GM23248 (cell line): ENCODE measurements around the gene KAZN. TPM values are rescaled to one million over a fixed set of nuclear protein-coding genes. Genes with fewer than 3 reads are reported as not detected.

ENCODE experiments used
- DNase-seq: peaks from one replicate; pipeline ENCODE4 v3.0.0-alpha.2; 2015
- H2AFZ ChIP-seq: fragments of 200-600 bp; sonication (generic); 2 replicates; pipeline ENCODE4 v1.6.1; 2016; ENCODE audit warnings: antibody characterized with exemption
- H3F3A ChIP-seq: fragments of 200-600 bp; sonication (generic); 2 replicates; pipeline ENCODE4 v1.6.1; 2016; ENCODE audit warnings: mild to moderate bottlenecking, antibody characterized with exemption, mixed run types; ENCODE audit not compliant: insufficient read depth
- H3K27ac ChIP-seq: fragments of 200-600 bp; sonication (generic); 2 replicates; pipeline ENCODE4 v1.5.1; 2016; ENCODE audit warnings: mild to moderate bottlenecking
- H3K27me3 ChIP-seq: fragments of 200-600 bp; sonication (generic); replicated peaks from 2 replicates; pipeline ENCODE4 v1.6.1; 2016; ENCODE audit warnings: mild to moderate bottlenecking; ENCODE audit not compliant: insufficient read depth
- H3K36me3 ChIP-seq: fragments of 200-600 bp; sonication (generic); 2 replicates; pipeline ENCODE4 v1.6.1; 2016; ENCODE audit warnings: low read depth, mild to moderate bottlenecking
- H3K4me1 ChIP-seq: fragments of 200-600 bp; sonication (generic); 2 replicates; pipeline ENCODE4 v1.6.1; 2016; ENCODE audit warnings: mild to moderate bottlenecking; ENCODE audit not compliant: insufficient read depth
- H3K4me2 ChIP-seq: fragments of 200-600 bp; sonication (generic); one replicate; pipeline ENCODE4 v1.6.1; 2016; ENCODE audit warnings: mild to moderate bottlenecking; ENCODE audit not compliant: unreplicated experiment
- H3K4me3 ChIP-seq: fragments of 200-600 bp; sonication (generic); 2 replicates; pipeline ENCODE4 v1.5.1; 2016; ENCODE audit warnings: mild to moderate bottlenecking
- H3K79me2 ChIP-seq: fragments of 200-600 bp; sonication (generic); 2 replicates; pipeline ENCODE4 v1.6.1; 2016; ENCODE audit warnings: mild to moderate bottlenecking; ENCODE audit not compliant: insufficient read depth
- H3K9ac ChIP-seq: fragments of 200-600 bp; sonication (generic); 2 replicates; pipeline ENCODE4 v1.6.1; 2016; ENCODE audit warnings: mild to moderate bottlenecking
- H3K9me2 ChIP-seq: fragments of 200-600 bp; sonication (generic); 2 replicates; pipeline ENCODE4 v1.6.1; 2016; ENCODE audit warnings: mixed run types, mild to moderate bottlenecking, moderate library complexity; ENCODE audit not compliant: insufficient read depth
- H3K9me3 ChIP-seq: fragments of 200-600 bp; sonication (generic); one replicate; pipeline ENCODE4 v1.6.1; 2017; ENCODE audit warnings: low read depth
- H4K20me1 ChIP-seq: fragments of 200-600 bp; sonication (generic); 2 replicates; pipeline ENCODE4 v1.6.0; 2016; ENCODE audit not compliant: insufficient read depth
- EZH2 ChIP-seq: fragments of 200-600 bp; sonication (generic); IDR thresholded peaks from 2 replicates; pipeline ENCODE4 v1.6.1; 2018; ENCODE audit warnings: antibody characterized with exemption, mild to moderate bottlenecking; ENCODE audit not compliant: insufficient read depth, poor library complexity, severe bottlenecking
- EZH2phosphoT487 ChIP-seq: fragments of 200-600 bp; sonication (generic); IDR thresholded peaks from 2 replicates; pipeline ENCODE4 v1.6.1; 2018; ENCODE audit warnings: antibody characterized with exemption, moderate library complexity, mild to moderate bottlenecking, low read depth; ENCODE audit not compliant: insufficient read depth
- WGBS, 2 experiments: methylation state at CpG; one replicate each; pipeline ENCODE4 v1.1.6; 2015 to 2017; ENCODE audit warnings: low lambda C conversion rate in 2 of 2, low coverage in 1 of 2; ENCODE audit errors: missing lambda C conversion rate in 2 of 2; 5-methylcytosine and 5-hydroxymethylcytosine counted together
- in situ Hi-C: fragments of 300-500 bp; cut with MboI; formaldehyde crosslinking; loops from 2 replicates; pipeline ENCODE4 v1.15.0; 2020
- polyA plus RNA-seq: library from polyadenylated mRNA; unstranded; fragments of >200 nt; fragmentation: Nextera tagmentation; extraction: Ambion mirVana; gene quantifications from 2 replicates; pipeline ENCODE4 v1.2.1, GENCODE V29; 2016
- total RNA-seq: library from RNA; depleted of rRNA; stranded (reverse); fragments of >200 nt; shearing (Covaris generic); gene quantifications from 2 replicates; pipeline ENCODE4 v1.2.3, GENCODE V29; 2014

Gene KAZN
- total and polyA plus RNA-seq, 2 experiments from 2014 or later: 4.9 to 7.2 TPM

DNA sequence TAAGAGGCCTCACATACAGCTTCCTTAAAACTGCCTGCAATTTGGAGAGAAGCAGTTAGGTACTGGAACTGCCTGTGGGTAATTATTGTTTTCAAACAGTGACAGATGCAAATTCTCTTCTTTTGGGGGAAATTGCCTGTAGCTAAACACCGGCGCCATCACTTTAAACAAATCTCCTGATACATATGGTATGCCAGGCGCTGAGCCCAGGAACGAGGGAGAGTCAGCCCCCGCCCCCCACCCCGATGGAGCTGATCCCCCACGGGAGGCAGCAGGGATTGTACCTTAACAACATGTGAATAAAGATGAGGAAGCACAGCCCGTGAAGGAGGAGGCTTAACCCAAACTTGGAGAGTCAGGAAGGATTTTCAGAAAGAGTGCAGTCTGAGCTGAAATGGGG, 562.1 kb downstream of the KAZN start:
- TF ChIP-seq EZH2 (no peak), EZH2phosphoT487 (no peak)
- no peaks in the 10 kb centered on the region for H3K9me3 ChIP-seq
- in situ Hi-C loops: no loop called here
- no peak for DNase-seq
- H3K4me1 ChIP-seq: no peaks in the 10 kb centered on the region
- WGBS, 2 experiments: 74% methylated on average over 8 of the region's 8 CpGs
- H3K79me2 ChIP-seq: no peaks in the 10 kb centered on the region
- no peak overlapping the region for H3K4me3 ChIP-seq
- no peak overlapping the region for H3K9ac ChIP-seq
- no peaks in the 10 kb centered on the region for H3K36me3 ChIP-seq
- H3K27ac ChIP-seq: no peak overlapping the region
- no peaks in the 10 kb centered on the region for H3F3A ChIP-seq
- no peaks in the 10 kb centered on the region for H3K27me3 ChIP-seq
- H2AFZ ChIP-seq: no peak overlapping the region
- no peaks in the 10 kb centered on the region for H3K9me2 ChIP-seq
- no peaks in the 10 kb centered on the region for H4K20me1 ChIP-seq
- no peak overlapping the region for H3K4me2 ChIP-seq

GRCh38 chr1:15167386-15167785, 568.9 kb downstream of the KAZN start:
- no peak for DNase-seq

More at GRCh38 chr1:15167386-15167785, 568.9 kb downstream of the KAZN start:
- WGBS, 2 experiments: 65 to 67% methylated on average over 3 of the region's 3 CpGs
- H3K9ac ChIP-seq: no peak overlapping the region
- in situ Hi-C loops: no loop called here
- TF ChIP-seq EZH2phosphoT487 (no peak), EZH2 (no peak)
- no peak overlapping the region for H3K27ac ChIP-seq
- no peaks in the 10 kb centered on the region for H3K9me2 ChIP-seq
- no peaks in the 10 kb centered on the region for H3F3A ChIP-seq
- no peaks in the 10 kb centered on the region for H3K27me3 ChIP-seq
- H3K4me3 ChIP-seq: no peak overlapping the region
- H3K36me3 ChIP-seq: no peaks in the 10 kb centered on the region
- no peaks in the 10 kb centered on the region for H4K20me1 ChIP-seq
- H3K79me2 ChIP-seq: no peaks in the 10 kb centered on the region
- H3K9me3 ChIP-seq: no peaks in the 10 kb centered on the region
- no peak overlapping the region for H2AFZ ChIP-seq
- H3K4me2 ChIP-seq: no peak overlapping the region
- 0 out of 2 replicates have a peak, but pooled peaks cover 5% of the 10 kb centered on the region for H3K4me1 ChIP-seq
